CD4-positive, alpha-beta T cell treated with Interferon alpha-2 for 1 hour (primary cell): ENCODE results near the gene CDC42SE1.
"Not testable (repeated sequence)": the region's sequence is repeated elsewhere in the genome, so short reads cannot be mapped to it uniquely, and the experiment has no call there.

ENCODE experiments used
- DNase-seq, 2 donors: peaks; one replicate each; pipeline ENCODE4 v3.0.0-alpha.2; 2020 to 2022

Gene CDC42SE1

GRCh38 chr1:151059109-151060006 lies at the start of gene CDC42SE1:
TSS of gene CDC42SE1 (minus strand) at chr1:151059622. CDS start at chr1:151055730, 3,892 bp downstream.
- DNase-seq = peak; percentile 85 to 89

- DNase-seq = no peak
These were observed 48.9 kb upstream of the CDC42SE1 start for GRCh38 chr1:151108331-151108730.

- DNase-seq = no peak
These were observed 47.5 kb upstream of the CDC42SE1 start for GRCh38 chr1:151106894-151107293.

GRCh38 chr1:151104630-151105029 lies 45.2 kb upstream of the CDC42SE1 start:
- no peak for DNase-seq

- DNase-seq = no peak
These were observed 38.7 kb upstream of the CDC42SE1 start for GRCh38 chr1:151098126-151098525.

- not testable (repeated sequence) for DNase-seq
These were observed 38.0 kb upstream of the CDC42SE1 start for GRCh38 chr1:151097426-151097825.

- DNase-seq = no peak
These were observed 26.6 kb upstream of the CDC42SE1 start for GRCh38 chr1:151085953-151086559.

- no peak for DNase-seq
These were observed 12.8 kb upstream of the CDC42SE1 start for GRCh38 chr1:151072224-151072623.

GRCh38 chr1:151070474-151071276 lies 11.3 kb upstream of the CDC42SE1 start, which contains the start of gene GABPB2:
TSS of gene GABPB2 (plus strand) at chr1:151070761. CDS start at chr1:151088190, 17,429 bp downstream.
- peak; percentile 84 to 89 for DNase-seq

GRCh38 chr1:151069103-151069486 lies 9.7 kb upstream of the CDC42SE1 start:
- no peak for DNase-seq

GRCh38 chr1:151067185-151067584 lies 7.8 kb upstream of the CDC42SE1 start:
- no peak for DNase-seq

- DNase-seq = no peak
These were observed 5.7 kb upstream of the CDC42SE1 start for GRCh38 chr1:151065089-151065645.

- no peak for DNase-seq
These were observed 3.4 kb upstream of the CDC42SE1 start for GRCh38 chr1:151062741-151063371.

GRCh38 chr1:151061704-151062103 lies 2.3 kb upstream of the CDC42SE1 start:
- no peak for DNase-seq

GRCh38 chr1:151060657-151061421 lies 1.4 kb upstream of the CDC42SE1 start:
- no peak for DNase-seq

GRCh38 chr1:151060007-151060656 lies 710 bp upstream of the CDC42SE1 start, which contains the start of gene MLLT11:
TSS of gene MLLT11 (plus strand) at chr1:151060397. CDS start at chr1:151067225, 6,828 bp downstream.
- DNase-seq = peak in 1 of 2 donors; percentile 31

- DNase-seq = peak in 1 of 2 donors; percentile 28
These were observed 730 bp downstream of the CDC42SE1 start for GRCh38 chr1:151058692-151059091.

- peak; percentile 42 to 77 for DNase-seq
These were observed 3.3 kb downstream of the CDC42SE1 start for GRCh38 chr1:151056149-151056548.

GRCh38 chr1:151055581-151055980 lies 3.8 kb downstream of the CDC42SE1 start:
- DNase-seq = peak in 1 of 2 donors; percentile 23

GRCh38 chr1:151054971-151055547 lies 4.4 kb downstream of the CDC42SE1 start:
- DNase-seq = no peak
